CD4-positive, alpha-beta memory T cell (primary cell): ENCODE measurements around the gene PRSS53. TPM values are rescaled to one million over a fixed set of nuclear protein-coding genes. Genes with fewer than 3 reads are reported as not detected.

Source experiments
- CTCF ChIA-PET: fragments of 350-600 bp; sonication (Branson Sonifier 250); formaldehyde crosslinking; loops from one replicate; lab custom pipeline; 2021; ENCODE audit warnings: inconsistent platforms; ENCODE audit not compliant: partially characterized antibody; lab: Charles Lee
- POLR2A ChIA-PET: fragments of 350-600 bp; sonication (Branson Sonifier 250); formaldehyde crosslinking; loops from one replicate; lab custom pipeline; 2021; ENCODE audit not compliant: partially characterized antibody; lab: Charles Lee
- DNase-seq, 5 donors: peaks; one replicate each; pipeline versions ENCODE4 v3.0.0 to v3.0.0-alpha.2; 2020 to 2022; ENCODE audit warnings: mixed read lengths in 1 of 5
- H3K27ac ChIP-seq: one replicate; pipeline ENCODE4 v1.7.0; 2013; ENCODE audit warnings: low read depth, low read length
- H3K27me3 ChIP-seq: 2 replicates; pipeline ENCODE4 v1.7.0; 2013; ENCODE audit warnings: mild to moderate bottlenecking, low read length, moderate library complexity; ENCODE audit not compliant: insufficient read depth
- H3K36me3 ChIP-seq: 2 replicates; pipeline ENCODE4 v1.7.0; 2013; ENCODE audit warnings: mild to moderate bottlenecking, low read length, moderate library complexity; ENCODE audit not compliant: insufficient read depth
- H3K4me1 ChIP-seq: 2 replicates; pipeline ENCODE4 v1.7.0; 2013; ENCODE audit warnings: mild to moderate bottlenecking, low read length, moderate library complexity; ENCODE audit not compliant: insufficient read depth
- H3K4me3 ChIP-seq, 2 donors: one replicate each; pipeline ENCODE4 v1.7.0; 2013; ENCODE audit warnings: low read length in 2 of 2, mild to moderate bottlenecking in 1 of 2
- H3K9me3 ChIP-seq, 2 donors: one replicate each; pipeline ENCODE4 v1.7.0; 2013; ENCODE audit warnings: low read length in 2 of 2, control low read depth in 1 of 2; ENCODE audit not compliant: control insufficient read depth in 1 of 2
- H3K27ac Mint-ChIP-seq, 7 donors: one replicate each; pipeline ENCODE4 v1.8.0; 2020 to 2021; ENCODE audit warnings: mixed read lengths in 7 of 7, mild to moderate bottlenecking in 6 of 7, inconsistent platforms in 3 of 7, moderate library complexity in 3 of 7
- H3K27me3 Mint-ChIP-seq, 2 donors: one replicate each; pipeline ENCODE4 v1.8.0; 2020 to 2021; ENCODE audit warnings: mixed read lengths in 2 of 2
- H3K36me3 Mint-ChIP-seq, 2 donors: one replicate each; pipeline ENCODE4 v1.8.0; 2020 to 2021; ENCODE audit warnings: mixed read lengths in 2 of 2, inconsistent platforms in 1 of 2, mild to moderate bottlenecking in 1 of 2
- H3K4me1 Mint-ChIP-seq, 4 donors: one replicate each; pipeline ENCODE4 v1.8.0; 2020 to 2021; ENCODE audit warnings: mixed read lengths in 4 of 4, mild to moderate bottlenecking in 1 of 4
- H3K4me3 Mint-ChIP-seq, 8 donors: one replicate each; pipeline ENCODE4 v1.8.0; 2020 to 2021; ENCODE audit warnings: mixed read lengths in 8 of 8, mild to moderate bottlenecking in 7 of 8, moderate library complexity in 6 of 8, inconsistent platforms in 3 of 8
- H3K9me3 Mint-ChIP-seq, 8 donors: one replicate each; pipeline ENCODE4 v1.8.0; 2020 to 2021; ENCODE audit warnings: mixed read lengths in 8 of 8, mild to moderate bottlenecking in 5 of 8, inconsistent platforms in 3 of 8, moderate library complexity in 1 of 8
- intact Hi-C: fragments of 100-400 bp; cut with micrococcal nuclease; formaldehyde crosslinking; loops from one replicate; pipeline ENCODE4 v1.15.1; 2023
- polyA plus RNA-seq, 2 donors: library from polyadenylated mRNA; unstranded; fragments of 300-500 nt; fragmentation: Illumina TruSeq; gene quantifications; one replicate each; pipeline ENCODE4 v1.2.3, GENCODE V29; 2021
- total RNA-seq, 2 experiments: library from RNA; stranded (reverse); gene quantifications; one replicate each; pipeline ENCODE4 v1.2.3, GENCODE V29; 2021

The PRSS53 gene
- total and polyA plus RNA-seq, 4 experiments from 2014 or later, result 0.43 to 13.5 (median 7.0) TPM

- peaks cover 23% of the 10 kb centered on the region for H3K4me1 ChIP-seq
- no peaks in the 10 kb centered on the region for H3K9me3 ChIP-seq
- Mint-ChIP-seq H3K36me3 (peaks cover 6 to 62% of the 10 kb centered on the region in 2 donors), H3K27ac (no peak overlapping the region), H3K4me1 (peaks cover 9 to 59% (median 18%) of the 10 kb centered on the region in 4 donors), H3K27me3 (peaks cover 0 to 2% of the 10 kb centered on the region in 2 donors), H3K9me3 (peaks cover 0 to 2% (median 0%) of the 10 kb centered on the region in 8 donors), H3K4me3 (peak overlapping the region in 1 of 8 donors; percentile 10)
- H3K27me3 ChIP-seq, result no peaks in the 10 kb centered on the region
- ChIA-PET CTCF (no interaction called here), POLR2A (no interaction called here)
- H3K27ac ChIP-seq, result no peak overlapping the region
- intact Hi-C loops, result no loop called here
- peaks cover 48% of the 10 kb centered on the region for H3K36me3 ChIP-seq
- DNase-seq, result no peak
- H3K4me3 ChIP-seq, result no peak overlapping the region
Observed at GRCh38 chr16:31078597-31079341, 10.0 kb downstream of the PRSS53 start.

- CTCF ChIA-PET, result no interaction called here
- Histone ChIP-seq H3K4me3 (no peak overlapping the region), H3K9me3 (no peaks in the 10 kb centered on the region), H3K27ac (no peak overlapping the region), H3K27me3 (no peaks in the 10 kb centered on the region), H3K36me3 (peaks cover 48% of the 10 kb centered on the region), H3K4me1 (peaks cover 24% of the 10 kb centered on the region)
- intact Hi-C loops, result no loop called here
- peaks cover 9 to 61% (median 21%) of the 10 kb centered on the region in 4 donors for H3K4me1 Mint-ChIP-seq
- H3K27ac Mint-ChIP-seq, result peak overlapping the region in 1 of 7 donors; percentile 17
- peaks cover 0 to 2% of the 10 kb centered on the region in 2 donors for H3K27me3 Mint-ChIP-seq
- DNase-seq, result no peak
- POLR2A ChIA-PET, result no interaction called here
- H3K4me3 Mint-ChIP-seq, result no peak overlapping the region
- peaks cover 0 to 2% (median 0%) of the 10 kb centered on the region in 8 donors for H3K9me3 Mint-ChIP-seq
- H3K36me3 Mint-ChIP-seq, result peaks cover 6 to 65% of the 10 kb centered on the region in 2 donors
Observed at GRCh38 chr16:31077592-31078396, 10.9 kb downstream of the PRSS53 start.

- H3K27ac ChIP-seq, result no peak overlapping the region
- Mint-ChIP-seq H3K9me3 (peaks cover 0 to 2% (median 0%) of the 10 kb centered on the region in 8 donors), H3K4me1 (peaks cover 13 to 63% (median 26%) of the 10 kb centered on the region in 4 donors), H3K36me3 (peaks cover 6 to 64% of the 10 kb centered on the region in 2 donors), H3K4me3 (no peak overlapping the region), H3K27ac (no peak overlapping the region), H3K27me3 (peaks cover 0 to 2% of the 10 kb centered on the region in 2 donors)
- peaks cover 48% of the 10 kb centered on the region for H3K36me3 ChIP-seq
- H3K27me3 ChIP-seq, result no peaks in the 10 kb centered on the region
- intact Hi-C loops, result no loop called here
- DNase-seq, result no peak
- H3K9me3 ChIP-seq, result no peaks in the 10 kb centered on the region
- no peak overlapping the region for H3K4me3 ChIP-seq
- ChIA-PET CTCF (no interaction called here), POLR2A (no interaction called here)
- peaks cover 29% of the 10 kb centered on the region for H3K4me1 ChIP-seq
Observed at GRCh38 chr16:31077024-31077423, 11.7 kb downstream of the PRSS53 start.

GRCh38 chr16:31076319-31076718, 12.4 kb downstream of the PRSS53 start:
- H3K36me3 ChIP-seq, result peaks cover 48% of the 10 kb centered on the region
- peaks cover 0 to 2% of the 10 kb centered on the region in 2 donors for H3K27me3 Mint-ChIP-seq
- H3K4me1 ChIP-seq, result peaks cover 27% of the 10 kb centered on the region
- H3K27ac Mint-ChIP-seq, result peak overlapping the region in 5 of 7 donors; percentile 30 to 99 (median 93)
- peak overlapping the region in 1 of 8 donors; percentile 99 for H3K4me3 Mint-ChIP-seq
- ChIA-PET CTCF (interaction anchor here (1.0 kb wide), 1 partner anchor 66 kb away, joined by 4 read pairs; no protein-coding TSS in a partner anchor), POLR2A (interaction anchor here (0.9 to 4.2 kb wide), 3 partner anchors 17 to 41 kb away, joined by 3 to 61 read pairs (median 4); partner anchors contain the start of genes KAT8 and VKORC1)
- H3K36me3 Mint-ChIP-seq, result peaks cover 6 to 64% of the 10 kb centered on the region in 2 donors
- peaks cover 0 to 2% (median 0%) of the 10 kb centered on the region in 8 donors for H3K9me3 Mint-ChIP-seq
- no peaks in the 10 kb centered on the region for H3K9me3 ChIP-seq
- intact Hi-C loops, result no loop called here
- no peak overlapping the region for H3K4me3 ChIP-seq
- peaks cover 17 to 67% (median 31%) of the 10 kb centered on the region in 4 donors for H3K4me1 Mint-ChIP-seq
- H3K27ac ChIP-seq, result no peak overlapping the region
- H3K27me3 ChIP-seq, result no peaks in the 10 kb centered on the region
- no peak for DNase-seq

GRCh38 chr16:31074814-31075183, 13.9 kb downstream of the PRSS53 start:
- peak overlapping the region; percentile 89 to 99 (median 94) for H3K4me3 Mint-ChIP-seq
- H3K36me3 Mint-ChIP-seq, result peaks cover 6 to 56% of the 10 kb centered on the region in 2 donors
- H3K4me1 Mint-ChIP-seq, result peaks cover 17 to 62% (median 28%) of the 10 kb centered on the region in 4 donors
- DNase-seq, result no peak
- H3K27ac Mint-ChIP-seq, result peak overlapping the region; percentile 93 to 99 (median 98)
- POLR2A ChIA-PET, result interaction anchor here (1.2 to 4.2 kb wide), 22 partner anchors 11 to 434 kb away, joined by 3 to 74 read pairs (median 7); partner anchors contain the start of genes ARMC5, BCKDK, FUS and KAT8
- peaks cover 0 to 2% of the 10 kb centered on the region in 2 donors for H3K27me3 Mint-ChIP-seq
- intact Hi-C loops, result loop anchor here (1.0 kb wide), 10 partner anchors 20 to 795 kb away; partner anchors contain the start of genes ARMC5, CFAP119, FUS and KAT8
- H3K4me1 ChIP-seq, result peaks cover 27% of the 10 kb centered on the region
- CTCF ChIA-PET, result interaction anchor here (1.0 to 1.2 kb wide), 2 partner anchors 89 to 90 kb away, joined by 3 read pairs; partner anchors contain the start of gene HSD3B7
- peak overlapping the region; percentile 57 to 86 for H3K4me3 ChIP-seq
- peak overlapping the region; percentile 87 for H3K27ac ChIP-seq
- H3K9me3 Mint-ChIP-seq, result peaks cover 0 to 2% (median 0%) of the 10 kb centered on the region in 8 donors
- no peaks in the 10 kb centered on the region for H3K9me3 ChIP-seq
- no peaks in the 10 kb centered on the region for H3K27me3 ChIP-seq
- peaks cover 38% of the 10 kb centered on the region for H3K36me3 ChIP-seq

- peaks cover 0 to 2% of the 10 kb centered on the region in 2 donors for H3K27me3 Mint-ChIP-seq
- peaks cover 32% of the 10 kb centered on the region for H3K36me3 ChIP-seq
- peak within 1 kb of the TSS; percentile 93 to 99 (median 98) for H3K27ac Mint-ChIP-seq
- peaks cover 0 to 2% (median 0%) of the 10 kb centered on the region in 8 donors for H3K9me3 Mint-ChIP-seq
- H3K27ac ChIP-seq, result peak within 1 kb of the TSS; percentile 87
- H3K27me3 ChIP-seq, result no peaks in the 10 kb centered on the region
- intact Hi-C loops, result loop anchor here (1.0 kb wide), 10 partner anchors 20 to 795 kb away; partner anchors contain the start of genes ARMC5, CFAP119, FUS and KAT8
- no peaks in the 10 kb centered on the region for H3K9me3 ChIP-seq
- POLR2A ChIA-PET, result interaction anchor here (0.8 to 4.2 kb wide), 36 partner anchors 10 to 799 kb away, joined by 3 to 74 read pairs (median 6); partner anchors contain the start of genes ARMC5, BCKDK, FBRS and FUS
- peak within 1 kb of the TSS; percentile 81 to 86 for H3K4me3 ChIP-seq
- CTCF ChIA-PET, result interaction anchor here (0.9 to 1.9 kb wide), 6 partner anchors 43 to 124 kb away, joined by 3 to 10 read pairs (median 4); partner anchors contain the start of genes HSD3B7 and KAT8
- peak; percentile 94 to 99 (median 98) for DNase-seq
- peaks cover 27% of the 10 kb centered on the region for H3K4me1 ChIP-seq
- peaks cover 20 to 58% (median 30%) of the 10 kb centered on the region in 4 donors for H3K4me1 Mint-ChIP-seq
- peak within 1 kb of the TSS; percentile 92 to 99 (median 97) for H3K4me3 Mint-ChIP-seq
- peaks cover 6 to 51% of the 10 kb centered on the region in 2 donors for H3K36me3 Mint-ChIP-seq
Observed at GRCh38 chr16:31073970-31074813, 14.6 kb downstream of the PRSS53 start, which contains the start of the genes ZNF646 and ZNF668. ZNF646 (plus strand) TSS chr16:31074422; CDS start chr16:31076325, 1,903 bp downstream. ZNF668 (minus strand) TSS chr16:31074240; CDS start chr16:31064459, 9,781 bp downstream.
